AG04449 (cell line): ENCODE measurements around the gene PCED1B.

Source experiments
- CTCF ChIA-PET: fragments of 350-600 bp; formaldehyde crosslinking; extraction: SDS; loops from one replicate; lab custom pipeline; 2021; ENCODE audit warnings: antibody characterized with exemption; lab: Yijun Ruan, JAX
- POLR2A ChIA-PET: fragments of 400-600, 350-600 bp; formaldehyde crosslinking; extraction: SDS; loops from one replicate; lab custom pipeline; 2020; ENCODE audit warnings: antibody characterized with exemption, inconsistent platforms; lab: Yijun Ruan, JAX
- DNase-seq: peaks from one replicate; pipeline ENCODE4 v3.0.0-alpha.2; 2010; ENCODE audit warnings: low read depth, low spot score
- H3K4me3 ChIP-seq: 2 replicates; pipeline ENCODE4 v1.5.1; 2011; ENCODE audit warnings: low read depth, mild to moderate bottlenecking, control low read depth, low read length
- TF ChIP-seq, protein P1 (sequence below): IDR thresholded peaks from one replicate; pipeline ENCODE4 v1.5.1; 2011; ENCODE audit warnings: mild to moderate bottlenecking, moderate library complexity, low read length, control low read depth, inconsistent platforms; ENCODE audit not compliant: insufficient read depth; ENCODE audit errors: missing control alignments

Gene PCED1B

DNA sequence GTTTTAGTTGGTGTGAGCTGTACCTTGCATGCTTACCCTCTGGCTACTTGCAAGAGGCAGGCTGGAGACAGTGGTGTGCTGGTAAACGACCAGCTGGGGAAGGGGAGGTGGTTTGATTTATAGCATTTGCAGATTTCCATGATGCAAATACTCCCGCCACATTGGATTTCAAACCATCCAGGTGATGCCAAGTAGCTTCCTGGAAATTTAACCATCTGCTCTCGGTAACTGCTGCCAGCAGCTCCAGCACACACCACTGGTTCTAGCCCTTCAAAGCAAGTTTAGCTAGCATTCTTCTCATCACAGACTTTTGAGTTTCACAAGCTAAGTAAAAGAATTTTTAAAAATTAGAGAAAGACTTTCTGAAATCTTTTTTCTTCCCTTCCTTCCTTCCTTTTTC lies 104.8 kb downstream of the PCED1B start:
- ChIA-PET CTCF (no interaction called here), POLR2A (no interaction called here)
- H3K4me3 ChIP-seq, result no peak overlapping the region
- DNase-seq, result no peak
- TF ChIP-seq, protein P1, sequence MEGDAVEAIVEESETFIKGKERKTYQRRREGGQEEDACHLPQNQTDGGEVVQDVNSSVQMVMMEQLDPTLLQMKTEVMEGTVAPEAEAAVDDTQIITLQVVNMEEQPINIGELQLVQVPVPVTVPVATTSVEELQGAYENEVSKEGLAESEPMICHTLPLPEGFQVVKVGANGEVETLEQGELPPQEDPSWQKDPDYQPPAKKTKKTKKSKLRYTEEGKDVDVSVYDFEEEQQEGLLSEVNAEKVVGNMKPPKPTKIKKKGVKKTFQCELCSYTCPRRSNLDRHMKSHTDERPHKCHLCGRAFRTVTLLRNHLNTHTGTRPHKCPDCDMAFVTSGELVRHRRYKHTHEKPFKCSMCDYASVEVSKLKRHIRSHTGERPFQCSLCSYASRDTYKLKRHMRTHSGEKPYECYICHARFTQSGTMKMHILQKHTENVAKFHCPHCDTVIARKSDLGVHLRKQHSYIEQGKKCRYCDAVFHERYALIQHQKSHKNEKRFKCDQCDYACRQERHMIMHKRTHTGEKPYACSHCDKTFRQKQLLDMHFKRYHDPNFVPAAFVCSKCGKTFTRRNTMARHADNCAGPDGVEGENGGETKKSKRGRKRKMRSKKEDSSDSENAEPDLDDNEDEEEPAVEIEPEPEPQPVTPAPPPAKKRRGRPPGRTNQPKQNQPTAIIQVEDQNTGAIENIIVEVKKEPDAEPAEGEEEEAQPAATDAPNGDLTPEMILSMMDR, result no peak

DNA sequence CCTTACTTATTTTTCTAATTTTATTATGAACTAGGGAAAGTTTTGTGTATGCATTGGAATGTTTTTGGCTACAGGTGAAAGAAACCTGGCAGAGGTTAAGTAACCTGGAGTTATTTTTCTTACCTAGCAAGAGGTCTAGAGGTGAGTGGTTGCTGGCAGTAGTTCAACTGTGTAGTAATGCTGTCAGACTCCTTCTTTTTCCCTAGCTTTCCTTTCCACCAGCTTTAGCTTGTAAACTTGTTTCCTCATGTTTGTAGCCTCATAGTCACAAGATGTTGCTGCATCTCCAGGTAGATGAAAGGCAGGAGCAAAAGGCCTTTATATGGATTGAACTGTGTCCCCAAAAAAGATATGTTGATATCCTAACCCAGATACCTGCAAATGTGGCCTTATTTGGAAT lies 105.4 kb downstream of the PCED1B start:
- H3K4me3 ChIP-seq, result no peak overlapping the region
- CTCF ChIA-PET, result interaction anchor here (1.3 kb wide), 1 partner anchor 55 kb away, joined by 3 read pairs; no protein-coding TSS in a partner anchor
- POLR2A ChIA-PET, result no interaction called here
- DNase-seq, result no peak
- TF ChIP-seq, protein P1, result no peak

DNA sequence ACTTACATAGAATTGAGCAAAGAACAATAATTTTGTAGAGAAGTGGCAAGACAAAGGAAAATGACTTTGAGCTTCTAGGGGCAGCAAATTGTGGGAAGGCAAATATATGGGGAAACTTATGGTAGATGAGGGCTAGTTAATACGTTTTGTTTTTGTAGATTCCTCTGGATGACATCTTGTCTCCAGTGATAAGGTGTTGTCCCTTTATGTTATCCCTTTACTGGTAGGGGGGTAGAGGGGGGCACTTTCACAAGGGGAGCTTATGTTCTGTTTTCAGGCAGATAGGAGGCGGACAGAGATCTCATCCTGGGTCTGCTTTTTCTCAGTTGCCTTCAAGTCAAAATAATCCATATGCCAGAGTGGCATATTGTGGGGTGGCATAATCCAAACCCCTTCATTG lies 106.8 kb downstream of the PCED1B start:
- no peak for DNase-seq
- CTCF ChIA-PET, result interaction anchor here (0.9 to 1.2 kb wide), 2 partner anchors 10 to 153 kb away, joined by 4 read pairs; no protein-coding TSS in a partner anchor
- POLR2A ChIA-PET, result no interaction called here
- TF ChIP-seq, protein P1, result no peak
- no peak overlapping the region for H3K4me3 ChIP-seq

DNA sequence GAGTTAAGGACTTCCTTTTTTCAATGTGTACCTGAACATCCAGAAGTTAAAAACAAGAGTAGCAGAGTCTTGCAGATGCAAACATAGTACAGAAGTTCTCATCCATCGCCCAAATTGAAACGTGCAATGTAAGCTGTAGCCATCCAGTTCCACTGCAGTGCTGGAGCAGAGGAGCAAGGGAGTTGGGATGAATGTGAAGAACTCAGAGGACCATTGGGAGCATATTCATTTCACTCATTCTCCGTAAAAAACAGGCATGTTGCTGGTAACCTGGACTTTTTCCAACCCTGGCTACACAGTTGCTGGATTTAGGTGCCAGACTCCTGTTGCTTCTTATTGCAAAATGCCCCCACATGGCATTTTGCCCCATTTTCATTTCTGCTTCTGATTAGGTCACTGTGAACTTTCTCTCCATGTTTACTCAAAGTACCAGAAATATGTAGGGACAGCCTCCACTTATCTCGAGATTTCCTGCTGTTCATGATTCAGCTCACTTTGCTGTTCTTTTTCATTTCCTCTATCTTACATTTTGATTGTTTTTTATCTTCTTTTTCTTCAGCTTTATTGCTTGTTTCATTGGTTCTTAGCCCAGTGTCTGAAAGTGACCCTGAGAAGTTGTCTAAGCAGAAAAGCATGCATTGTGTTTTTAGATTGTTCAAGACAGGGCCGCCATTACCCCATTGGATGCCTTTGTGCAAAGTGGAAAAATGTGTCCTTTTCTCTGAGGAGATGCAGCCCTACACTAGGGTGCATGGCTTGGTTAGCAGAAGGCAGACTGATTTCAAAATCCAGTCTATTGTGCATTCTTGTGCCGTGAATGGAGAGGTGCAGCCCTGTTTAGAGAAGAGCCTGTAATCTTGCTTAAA lies 109.4 kb downstream of the PCED1B start:
- peak; percentile 59 for DNase-seq
- ChIA-PET POLR2A (no interaction called here), CTCF (no interaction called here)
- TF ChIP-seq, protein P1, result no peak
- no peak overlapping the region for H3K4me3 ChIP-seq

DNA sequence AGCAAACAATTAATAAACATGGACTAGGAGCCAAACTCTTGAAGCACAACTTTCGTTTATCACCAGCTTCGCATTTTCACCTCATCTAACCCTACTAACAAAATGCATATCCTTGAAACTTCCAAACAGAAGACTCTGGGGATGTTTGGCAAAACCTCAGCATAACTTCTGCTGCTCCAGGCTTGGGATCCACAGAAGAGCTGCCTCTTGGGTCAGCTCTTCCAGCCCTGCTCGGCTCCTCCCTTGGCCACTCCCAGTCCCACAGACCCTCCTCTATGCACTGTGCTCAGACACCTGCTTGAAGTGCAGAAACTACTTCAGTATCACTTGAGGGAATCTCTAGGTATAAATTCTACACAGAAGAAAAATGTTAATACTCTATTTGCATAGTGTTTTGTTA lies 110.3 kb downstream of the PCED1B start:
- ChIA-PET CTCF (interaction anchor here (0.8 to 1.5 kb wide), 2 partner anchors 117 to 157 kb away, joined by 3 to 5 read pairs; no protein-coding TSS in a partner anchor), POLR2A (no interaction called here)
- no peak overlapping the region for H3K4me3 ChIP-seq
- no peak for DNase-seq
- TF ChIP-seq, protein P1, result no peak

DNA sequence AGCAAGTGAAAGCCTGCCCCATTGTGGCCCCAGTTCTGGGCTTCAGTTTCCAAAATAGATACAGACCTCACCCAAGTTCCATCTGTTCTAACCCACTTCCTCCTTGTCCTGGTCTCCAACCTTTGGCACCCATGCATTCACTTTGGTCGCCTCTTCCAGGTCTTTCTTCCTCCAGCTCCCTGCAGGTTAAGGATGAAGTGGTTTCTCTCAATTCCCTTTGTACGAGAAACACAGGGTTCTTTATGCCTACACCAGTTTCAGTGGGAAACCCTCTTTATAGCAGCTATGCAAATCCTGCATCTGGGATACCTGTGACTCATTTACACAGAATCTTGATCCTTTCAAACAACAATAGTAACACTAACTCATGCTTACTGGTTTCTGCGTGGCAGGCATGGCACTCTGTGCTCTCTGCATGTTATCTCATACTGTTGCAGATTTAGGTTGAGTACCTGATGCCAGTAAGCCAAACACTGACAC lies 110.9 kb downstream of the PCED1B start:
- ChIA-PET POLR2A (no interaction called here), CTCF (interaction anchor here (0.8 to 1.5 kb wide), 2 partner anchors 117 to 158 kb away, joined by 3 to 5 read pairs; no protein-coding TSS in a partner anchor)
- H3K4me3 ChIP-seq, result no peak overlapping the region
- TF ChIP-seq, protein P1, result no peak
- DNase-seq, result no peak
